Measurements from ENCODE around the gene SLFNL1.

SLFNL1 gene

GRCh38 chr1:41020654-41021053 lies 871 bp downstream of the SLFNL1 start:
- H3K27ac ChIP-seq (ENCODE audit: insufficient read depth, low read depth, low read length, poor library complexity, severe bottlenecking), result no peak overlapping the region
- H3K4me3 ChIP-seq (ENCODE audit: insufficient read depth, low read depth, low read length), result no peak overlapping the region
- no peaks in the 10 kb centered on the region for H3K36me3 ChIP-seq (ENCODE audit: control insufficient read depth, insufficient read depth, low read length)
- no peaks in the 10 kb centered on the region for H3K9me3 ChIP-seq (ENCODE audit: control insufficient read depth, low read length)
- no peaks in the 10 kb centered on the region for H3K27me3 ChIP-seq (ENCODE audit: control insufficient read depth, insufficient read depth, low read length, poor library complexity, severe bottlenecking)
- WGBS, 2 experiments, result 91 to 92% methylated on average over 3 of the region's 3 CpGs
- H3K4me1 ChIP-seq (ENCODE audit: control insufficient read depth, insufficient read depth, low read length), result peaks cover 21% of the 10 kb centered on the region

GRCh38 chr1:41020109-41020576 lies 1.4 kb downstream of the SLFNL1 start:
- H3K4me1 ChIP-seq (ENCODE audit: control insufficient read depth, insufficient read depth, low read length), result peaks cover 19% of the 10 kb centered on the region
- no peaks in the 10 kb centered on the region for H3K36me3 ChIP-seq (ENCODE audit: control insufficient read depth, insufficient read depth, low read length)
- no peaks in the 10 kb centered on the region for H3K9me3 ChIP-seq (ENCODE audit: control insufficient read depth, low read length)
- WGBS, 2 experiments, result 94 to 95% methylated on average over 17 of the region's 17 CpGs
- no peak overlapping the region for H3K27ac ChIP-seq (ENCODE audit: insufficient read depth, low read depth, low read length, poor library complexity, severe bottlenecking)
- no peaks in the 10 kb centered on the region for H3K27me3 ChIP-seq (ENCODE audit: control insufficient read depth, insufficient read depth, low read length, poor library complexity, severe bottlenecking)
- no peak overlapping the region for H3K4me3 ChIP-seq (ENCODE audit: insufficient read depth, low read depth, low read length)

- no peak overlapping the region for H3K4me3 ChIP-seq (ENCODE audit: insufficient read depth, low read depth, low read length)
- H3K4me1 ChIP-seq (ENCODE audit: control insufficient read depth, insufficient read depth, low read length), result peaks cover 14% of the 10 kb centered on the region
- H3K9me3 ChIP-seq (ENCODE audit: control insufficient read depth, low read length), result no peaks in the 10 kb centered on the region
- no peaks in the 10 kb centered on the region for H3K27me3 ChIP-seq (ENCODE audit: control insufficient read depth, insufficient read depth, low read length, poor library complexity, severe bottlenecking)
- H3K27ac ChIP-seq (ENCODE audit: insufficient read depth, low read depth, low read length, poor library complexity, severe bottlenecking), result no peak overlapping the region
- no peaks in the 10 kb centered on the region for H3K36me3 ChIP-seq (ENCODE audit: control insufficient read depth, insufficient read depth, low read length)
- WGBS, 2 experiments, result 88 to 91% methylated on average over 2 of the region's 2 CpGs
These were observed 2.2 kb downstream of the SLFNL1 start for GRCh38 chr1:41019353-41019745.

- H3K27ac ChIP-seq (ENCODE audit: insufficient read depth, low read depth, low read length, poor library complexity, severe bottlenecking), result no peak overlapping the region
- H3K4me3 ChIP-seq (ENCODE audit: insufficient read depth, low read depth, low read length), result no peak overlapping the region
- no peaks in the 10 kb centered on the region for H3K27me3 ChIP-seq (ENCODE audit: control insufficient read depth, insufficient read depth, low read length, poor library complexity, severe bottlenecking)
- peaks cover 14% of the 10 kb centered on the region for H3K4me1 ChIP-seq (ENCODE audit: control insufficient read depth, insufficient read depth, low read length)
- no peaks in the 10 kb centered on the region for H3K9me3 ChIP-seq (ENCODE audit: control insufficient read depth, low read length)
- WGBS, 2 experiments, result 95% methylated on average over 8 of the region's 8 CpGs
- H3K36me3 ChIP-seq (ENCODE audit: control insufficient read depth, insufficient read depth, low read length), result no peaks in the 10 kb centered on the region
These were observed 3.5 kb downstream of the SLFNL1 start for GRCh38 chr1:41018018-41018410.

GRCh38 chr1:41017141-41018017 lies 4.1 kb downstream of the SLFNL1 start:
- Histone ChIP-seq H3K27ac (ENCODE audit: insufficient read depth, low read depth, low read length, poor library complexity, severe bottlenecking) (no peak overlapping the region), H3K36me3 (ENCODE audit: control insufficient read depth, insufficient read depth, low read length) (peaks cover 6% of the 10 kb centered on the region), H3K9me3 (ENCODE audit: control insufficient read depth, low read length) (no peaks in the 10 kb centered on the region), H3K27me3 (ENCODE audit: control insufficient read depth, insufficient read depth, low read length, poor library complexity, severe bottlenecking) (no peaks in the 10 kb centered on the region), H3K4me3 (ENCODE audit: insufficient read depth, low read depth, low read length) (no peak overlapping the region), H3K4me1 (ENCODE audit: control insufficient read depth, insufficient read depth, low read length) (peaks cover 14% of the 10 kb centered on the region)
- WGBS, 2 experiments, result 96 to 97% methylated on average over 44 of the region's 44 CpGs

GRCh38 chr1:41015897-41016470 lies 5.5 kb downstream of the SLFNL1 start:
- WGBS, 2 experiments, result 94 to 97% methylated on average over 13 of the region's 13 CpGs
- H3K27me3 ChIP-seq (ENCODE audit: control insufficient read depth, insufficient read depth, low read length, poor library complexity, severe bottlenecking), result no peaks in the 10 kb centered on the region
- H3K4me1 ChIP-seq (ENCODE audit: control insufficient read depth, insufficient read depth, low read length), result peaks cover 5% of the 10 kb centered on the region
- no peaks in the 10 kb centered on the region for H3K9me3 ChIP-seq (ENCODE audit: control insufficient read depth, low read length)
- H3K27ac ChIP-seq (ENCODE audit: insufficient read depth, low read depth, low read length, poor library complexity, severe bottlenecking), result no peak overlapping the region
- no peak overlapping the region for H3K4me3 ChIP-seq (ENCODE audit: insufficient read depth, low read depth, low read length)
- peaks cover 14% of the 10 kb centered on the region for H3K36me3 ChIP-seq (ENCODE audit: control insufficient read depth, insufficient read depth, low read length)

- 94% methylated on average over 5 of the region's 5 CpGs for WGBS, 2 experiments
- no peak overlapping the region for H3K4me3 ChIP-seq (ENCODE audit: insufficient read depth, low read depth, low read length)
- no peak overlapping the region for H3K27ac ChIP-seq (ENCODE audit: insufficient read depth, low read depth, low read length, poor library complexity, severe bottlenecking)
- no peaks in the 10 kb centered on the region for H3K4me1 ChIP-seq (ENCODE audit: control insufficient read depth, insufficient read depth, low read length)
- H3K27me3 ChIP-seq (ENCODE audit: control insufficient read depth, insufficient read depth, low read length, poor library complexity, severe bottlenecking), result no peaks in the 10 kb centered on the region
- peaks cover 17% of the 10 kb centered on the region for H3K36me3 ChIP-seq (ENCODE audit: control insufficient read depth, insufficient read depth, low read length)
- H3K9me3 ChIP-seq (ENCODE audit: control insufficient read depth, low read length), result no peaks in the 10 kb centered on the region
These were observed 6.1 kb downstream of the SLFNL1 start for GRCh38 chr1:41015281-41015896.

GRCh38 chr1:41014871-41015270 lies 6.7 kb downstream of the SLFNL1 start:
- Histone ChIP-seq H3K27me3 (ENCODE audit: control insufficient read depth, insufficient read depth, low read length, poor library complexity, severe bottlenecking) (no peaks in the 10 kb centered on the region), H3K9me3 (ENCODE audit: control insufficient read depth, low read length) (no peaks in the 10 kb centered on the region), H3K36me3 (ENCODE audit: control insufficient read depth, insufficient read depth, low read length) (peaks cover 21% of the 10 kb centered on the region), H3K4me1 (ENCODE audit: control insufficient read depth, insufficient read depth, low read length) (no peaks in the 10 kb centered on the region), H3K27ac (ENCODE audit: insufficient read depth, low read depth, low read length, poor library complexity, severe bottlenecking) (no peak overlapping the region), H3K4me3 (ENCODE audit: insufficient read depth, low read depth, low read length) (no peak overlapping the region)
- 95 to 96% methylated on average over 8 of the region's 8 CpGs for WGBS, 2 experiments

GRCh38 chr1:41013796-41014195 lies 7.7 kb downstream of the SLFNL1 start:
- peaks cover 32% of the 10 kb centered on the region for H3K36me3 ChIP-seq (ENCODE audit: control insufficient read depth, insufficient read depth, low read length)
- 93 to 95% methylated on average over 7 of the region's 7 CpGs for WGBS, 2 experiments
- H3K4me1 ChIP-seq (ENCODE audit: control insufficient read depth, insufficient read depth, low read length), result no peaks in the 10 kb centered on the region
- H3K27me3 ChIP-seq (ENCODE audit: control insufficient read depth, insufficient read depth, low read length, poor library complexity, severe bottlenecking), result no peaks in the 10 kb centered on the region
- H3K27ac ChIP-seq (ENCODE audit: insufficient read depth, low read depth, low read length, poor library complexity, severe bottlenecking), result no peak overlapping the region
- no peak overlapping the region for H3K4me3 ChIP-seq (ENCODE audit: insufficient read depth, low read depth, low read length)
- H3K9me3 ChIP-seq (ENCODE audit: control insufficient read depth, low read length), result no peaks in the 10 kb centered on the region

GRCh38 chr1:41013024-41013423 lies 8.5 kb downstream of the SLFNL1 start:
- H3K4me1 ChIP-seq (ENCODE audit: control insufficient read depth, insufficient read depth, low read length), result no peaks in the 10 kb centered on the region
- peaks cover 37% of the 10 kb centered on the region for H3K36me3 ChIP-seq (ENCODE audit: control insufficient read depth, insufficient read depth, low read length)
- 90 to 94% methylated on average over 6 of the region's 6 CpGs for WGBS, 2 experiments
- no peaks in the 10 kb centered on the region for H3K27me3 ChIP-seq (ENCODE audit: control insufficient read depth, insufficient read depth, low read length, poor library complexity, severe bottlenecking)
- H3K9me3 ChIP-seq (ENCODE audit: control insufficient read depth, low read length), result no peaks in the 10 kb centered on the region
- H3K4me3 ChIP-seq (ENCODE audit: insufficient read depth, low read depth, low read length), result no peak overlapping the region
- no peak overlapping the region for H3K27ac ChIP-seq (ENCODE audit: insufficient read depth, low read depth, low read length, poor library complexity, severe bottlenecking)
